Measurements from ENCODE around the gene MIOX.

The MIOX gene

DNA sequence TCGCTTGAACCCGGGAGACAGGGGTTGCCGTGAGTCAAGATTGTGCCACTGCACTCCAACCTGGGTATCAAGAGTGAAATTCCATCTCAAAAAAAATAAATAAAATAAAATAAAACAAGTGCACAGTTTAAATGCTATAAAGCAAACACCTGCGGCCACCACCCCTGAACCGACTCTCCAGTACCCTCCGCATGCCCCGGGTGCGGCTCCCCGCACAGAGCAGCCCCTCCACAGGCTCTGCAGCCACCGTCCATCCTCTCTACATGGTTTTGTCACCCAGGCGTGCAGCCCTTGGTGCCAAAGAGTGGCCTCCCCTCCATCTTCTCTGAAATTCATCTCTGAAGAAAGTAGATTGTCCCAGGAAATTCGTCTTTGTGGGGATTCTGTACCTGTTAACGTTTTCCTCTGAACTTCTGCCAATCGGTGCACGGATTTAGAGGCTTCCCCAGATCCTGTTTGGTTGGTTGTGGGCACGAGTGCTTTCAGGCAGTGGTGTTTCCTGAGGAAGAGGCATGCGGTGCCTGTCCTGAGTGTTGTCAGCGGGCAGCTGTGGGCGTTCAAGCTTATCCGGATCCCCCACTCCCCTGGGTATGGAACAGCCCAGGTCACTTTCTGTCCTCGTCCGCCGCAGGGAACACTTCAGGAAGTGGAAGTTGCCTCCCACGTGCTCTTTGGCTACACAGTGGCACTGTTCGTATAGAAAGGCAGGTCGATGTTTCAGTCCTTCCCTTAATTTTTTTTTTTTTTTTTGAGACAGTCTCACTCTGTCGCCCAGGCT lies 4.1 kb downstream of the MIOX start:
- DNase-seq = no peak

DNA sequence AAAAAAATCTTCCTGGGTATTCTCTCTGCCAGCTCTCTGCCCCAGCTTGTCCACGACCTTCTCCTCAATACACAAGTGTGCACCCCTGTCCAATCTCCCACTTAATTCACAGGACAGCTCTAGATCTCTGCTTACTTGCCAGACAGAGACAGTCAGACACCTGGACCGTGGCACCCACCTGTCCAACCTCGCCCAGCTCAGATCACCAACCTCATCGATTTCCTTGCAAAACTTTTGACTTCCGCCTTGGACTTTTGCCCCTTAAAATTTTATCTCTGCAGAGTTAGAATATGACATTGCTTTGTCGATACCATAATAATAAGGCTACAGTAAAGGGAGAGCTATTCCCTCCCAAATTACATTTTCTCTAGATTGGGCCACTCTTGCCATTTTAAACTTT lies 10.4 kb downstream of the MIOX start:
- DNase-seq = no peak

DNA sequence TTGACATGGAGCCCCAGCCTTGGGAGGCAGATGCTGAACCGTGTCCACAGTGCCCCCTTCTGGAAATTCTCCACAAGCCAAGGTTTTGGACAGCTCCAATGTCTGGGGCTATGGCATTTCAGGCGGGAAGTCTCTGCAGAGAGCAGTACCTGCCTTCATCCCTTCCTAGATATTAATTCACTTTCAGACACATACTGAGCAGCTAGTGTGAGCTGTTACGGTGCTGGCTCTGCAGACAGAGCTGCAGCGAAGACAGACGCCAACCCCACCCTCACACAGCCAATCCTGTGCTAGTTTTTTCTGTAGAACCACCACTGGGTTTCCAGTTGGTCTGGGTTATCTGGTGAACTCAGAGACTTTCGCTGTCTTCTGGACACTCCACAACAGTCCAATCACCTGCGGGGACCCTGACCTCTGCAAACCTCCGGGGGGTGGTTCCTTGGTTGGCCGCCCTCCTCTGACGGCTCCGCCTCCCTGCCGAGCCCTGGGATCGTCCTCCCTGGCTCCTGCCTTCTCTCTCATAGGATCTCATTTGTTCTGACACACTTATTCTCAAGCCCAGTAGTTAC lies 11.7 kb downstream of the MIOX start:
- DNase-seq = peak; percentile 65

DNA sequence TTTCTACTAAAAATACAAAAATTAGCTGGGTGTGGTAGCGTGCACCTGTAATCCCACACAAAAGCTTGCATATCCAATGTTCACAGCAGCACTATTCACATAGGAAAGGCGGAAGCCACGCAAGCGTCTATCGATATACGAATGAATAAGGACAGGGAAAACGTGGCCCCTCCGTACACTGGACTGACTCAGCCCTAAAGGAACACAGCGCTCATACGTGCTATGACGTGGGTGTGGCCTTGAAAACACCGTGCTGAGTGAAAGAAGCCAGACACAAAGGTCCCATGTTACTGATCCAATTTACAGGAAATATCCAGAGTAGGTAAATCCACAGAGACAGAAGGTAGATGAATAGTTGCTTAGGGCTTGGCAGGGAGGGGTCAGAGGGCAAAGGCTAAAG lies 13.8 kb downstream of the MIOX start:
- DNase-seq = no peak

DNA sequence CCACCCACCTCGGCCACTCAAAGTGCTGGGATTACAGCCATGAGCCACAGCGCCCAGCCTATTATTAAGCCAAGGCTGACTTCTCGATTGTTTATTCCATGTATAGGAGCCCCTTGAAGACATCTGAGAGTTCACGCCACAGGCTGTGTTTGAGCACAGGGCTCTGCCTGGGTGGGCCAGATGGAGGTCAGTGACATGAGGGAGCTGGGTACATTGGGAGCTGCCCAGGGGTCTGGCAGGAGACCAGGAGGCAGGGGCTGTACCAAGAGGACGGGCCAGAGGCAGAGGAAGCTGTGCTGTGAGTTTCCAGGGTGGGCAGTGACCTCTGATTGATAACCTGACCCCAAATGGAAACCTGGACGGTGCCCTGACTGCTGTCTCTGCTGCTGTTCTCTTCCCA lies 15.4 kb downstream of the MIOX start:
- DNase-seq = no peak

DNA sequence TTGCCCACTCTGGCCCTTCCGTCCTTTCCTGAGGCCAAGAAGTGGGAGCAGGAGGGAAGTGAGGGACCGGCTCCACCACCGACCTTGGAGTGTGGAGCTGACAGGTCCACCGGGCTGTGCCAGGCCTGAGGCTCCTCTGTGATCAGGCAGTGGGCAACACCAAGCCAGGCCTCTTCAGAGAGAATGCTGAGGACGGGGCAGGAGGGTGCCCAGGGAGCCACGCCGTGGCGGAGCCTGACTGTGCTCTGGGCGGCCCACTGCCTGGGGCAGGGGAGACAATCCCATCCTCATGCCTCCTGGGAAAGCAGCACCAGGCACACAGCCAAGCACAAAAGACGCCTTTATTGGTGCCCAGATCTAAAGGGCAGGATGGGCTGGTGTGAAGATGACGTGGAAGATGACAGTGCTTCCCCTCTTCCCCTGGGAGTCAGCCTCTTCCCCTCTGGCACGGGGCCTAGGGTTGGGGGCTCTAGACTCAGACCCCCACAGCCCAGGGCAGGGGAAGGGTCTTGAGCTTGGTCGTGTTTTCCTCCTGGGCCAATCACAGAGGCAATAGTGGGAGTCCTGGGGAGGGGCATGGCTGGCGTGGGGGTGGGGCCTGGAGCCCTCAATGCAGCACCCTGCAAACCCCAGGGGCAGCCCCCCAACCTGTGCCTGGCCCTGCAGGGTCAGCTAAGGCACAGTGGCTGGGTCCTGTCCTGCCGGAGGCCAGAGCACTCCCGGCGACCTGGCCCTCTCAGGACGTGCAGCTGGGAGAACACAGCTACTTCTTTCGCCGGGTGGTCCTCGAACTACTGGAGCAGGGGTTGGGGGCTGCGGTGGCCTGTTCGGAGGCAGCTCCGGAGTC lies 16.2 kb downstream of the MIOX start:
- DNase-seq = no peak

DNA sequence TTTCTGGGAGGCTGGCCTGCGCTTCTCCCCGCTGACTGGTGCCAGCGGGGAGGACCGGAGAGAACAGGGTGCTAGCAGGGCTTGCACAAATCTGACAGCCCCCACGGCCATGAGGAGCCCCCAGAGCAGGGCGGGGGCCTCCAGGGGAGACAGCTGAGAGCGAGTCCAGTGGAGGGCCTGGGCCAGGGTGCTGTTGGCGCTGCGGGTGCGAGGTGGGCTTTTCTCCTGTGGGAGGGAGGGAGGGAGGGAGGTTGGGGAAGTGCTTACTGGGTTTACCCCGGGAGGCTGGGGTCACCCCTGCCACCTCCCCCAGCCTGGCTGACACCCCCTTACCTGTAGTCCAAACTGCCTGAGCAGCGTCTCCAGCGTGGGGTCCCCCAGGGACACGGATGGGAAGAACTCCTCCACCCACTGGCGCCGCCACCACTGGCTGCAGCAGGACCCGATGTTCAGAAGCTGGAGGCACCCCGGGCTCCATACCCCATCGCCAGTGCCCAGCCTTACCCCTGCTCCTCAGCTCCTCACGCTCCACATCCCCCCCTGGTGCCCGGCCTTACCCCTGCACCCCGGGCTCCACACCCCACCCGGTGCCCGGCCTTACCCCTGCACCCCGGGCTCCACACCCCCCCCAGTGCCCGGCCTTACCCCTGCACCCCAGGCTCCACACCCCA lies 17.0 kb downstream of the MIOX start:
- no peak for DNase-seq

DNA sequence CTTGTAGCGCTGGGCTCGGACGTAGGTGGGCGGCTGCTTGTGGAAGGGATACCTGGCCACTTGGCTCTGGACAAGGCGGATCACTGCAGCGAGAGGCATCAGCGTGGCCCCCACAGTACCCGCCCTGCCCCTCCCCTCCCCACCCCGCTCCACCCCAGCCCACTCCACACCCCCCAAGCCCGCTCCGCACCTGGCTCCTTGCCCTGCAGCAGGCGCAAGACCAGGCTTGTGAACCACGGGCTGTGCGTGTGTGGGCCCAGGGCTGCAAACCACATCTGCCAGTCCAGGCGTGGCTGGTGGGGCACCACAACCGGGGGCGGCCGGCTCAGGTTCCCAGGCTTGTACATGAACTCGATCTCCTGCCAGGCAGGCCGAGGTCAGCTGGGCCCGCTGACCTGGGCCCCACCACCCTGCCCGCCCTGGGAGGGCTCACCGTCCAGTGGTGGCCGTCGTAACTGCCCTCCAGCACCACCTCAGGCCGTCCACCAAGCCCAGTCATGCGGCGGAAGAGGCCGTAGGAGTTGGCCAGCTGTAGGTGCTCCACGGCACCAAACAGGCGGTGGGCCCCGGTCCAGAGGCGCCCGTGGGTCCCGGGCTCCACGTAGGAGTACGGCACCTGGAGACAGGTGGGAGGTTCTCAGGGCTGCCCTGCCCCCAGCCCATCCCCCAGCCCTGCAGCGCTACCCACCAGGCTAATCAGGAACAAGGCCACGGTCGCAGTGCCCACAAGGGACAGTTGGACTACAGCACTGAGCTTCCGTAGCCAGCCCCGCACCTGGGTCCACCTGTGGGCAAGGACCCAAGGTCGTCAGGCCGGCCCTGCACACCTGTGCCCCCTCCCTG lies 17.9 kb downstream of the MIOX start:
- no peak for DNase-seq

DNA sequence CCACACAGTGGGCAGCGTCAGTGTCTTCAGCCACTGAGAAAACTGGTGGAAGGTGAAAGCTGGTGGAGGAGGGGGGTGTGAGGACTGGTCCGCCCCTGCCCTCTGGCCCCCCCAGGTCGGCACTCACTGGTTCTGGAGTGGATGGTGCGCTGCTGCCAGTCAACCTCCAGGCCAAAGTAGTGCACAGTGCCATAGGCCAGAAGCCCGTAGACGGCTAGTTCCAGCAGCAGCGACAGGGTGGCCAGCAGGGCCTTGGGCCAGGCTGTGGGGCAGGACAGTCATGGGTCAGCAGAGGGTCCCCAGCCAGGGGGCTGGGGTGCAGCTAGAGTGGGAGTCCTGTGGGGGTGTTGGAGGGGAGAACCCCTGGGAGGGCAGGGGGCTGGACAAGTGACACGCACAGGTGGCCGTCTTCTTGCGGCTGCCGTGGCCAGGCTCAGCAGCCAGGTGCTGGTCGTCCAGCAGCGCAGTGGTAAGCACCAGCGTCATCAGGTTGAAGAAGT lies 18.7 kb downstream of the MIOX start:
- DNase-seq = no peak

DNA sequence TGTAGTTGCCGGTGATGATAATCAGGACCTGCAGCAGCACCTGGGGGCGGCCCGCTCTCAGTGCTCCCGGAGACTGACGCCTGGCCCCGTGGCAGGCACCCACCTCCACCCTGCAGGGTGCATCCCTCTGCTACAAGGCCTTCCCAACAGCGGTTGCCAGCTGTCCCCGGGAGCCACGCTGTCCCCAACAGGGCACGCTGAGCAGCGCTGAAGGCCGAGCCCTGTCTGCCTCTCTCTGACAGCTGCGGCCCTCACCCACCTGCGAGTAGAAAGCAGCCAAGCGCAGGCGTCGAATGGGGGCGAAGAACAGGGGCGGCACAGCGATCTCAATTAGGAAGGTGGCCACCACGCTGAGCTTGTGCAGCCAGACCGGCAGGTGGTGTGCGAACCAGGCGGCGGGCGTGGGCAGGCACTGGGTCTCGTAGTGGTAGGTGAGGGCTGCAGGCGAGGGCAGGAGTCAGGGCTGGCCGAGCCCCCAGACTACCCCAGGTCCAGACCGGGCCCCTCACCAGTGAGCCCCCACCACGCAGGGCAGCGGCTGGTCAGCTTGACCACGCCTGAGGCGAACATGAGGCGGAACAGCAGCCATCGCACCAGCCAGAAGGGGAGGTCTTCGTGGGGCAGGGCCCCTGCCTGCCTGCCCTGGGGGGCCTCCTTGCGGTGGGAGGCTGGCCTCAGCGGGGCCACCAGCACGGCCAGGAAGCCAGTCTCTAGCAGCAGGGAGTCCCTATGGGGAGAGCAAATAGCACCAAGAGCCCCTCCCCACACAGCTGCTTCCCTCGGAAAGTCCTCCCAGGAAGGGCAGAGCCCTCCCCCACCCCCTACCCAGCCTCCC lies 19.3 kb downstream of the MIOX start:
- no peak for DNase-seq

DNA sequence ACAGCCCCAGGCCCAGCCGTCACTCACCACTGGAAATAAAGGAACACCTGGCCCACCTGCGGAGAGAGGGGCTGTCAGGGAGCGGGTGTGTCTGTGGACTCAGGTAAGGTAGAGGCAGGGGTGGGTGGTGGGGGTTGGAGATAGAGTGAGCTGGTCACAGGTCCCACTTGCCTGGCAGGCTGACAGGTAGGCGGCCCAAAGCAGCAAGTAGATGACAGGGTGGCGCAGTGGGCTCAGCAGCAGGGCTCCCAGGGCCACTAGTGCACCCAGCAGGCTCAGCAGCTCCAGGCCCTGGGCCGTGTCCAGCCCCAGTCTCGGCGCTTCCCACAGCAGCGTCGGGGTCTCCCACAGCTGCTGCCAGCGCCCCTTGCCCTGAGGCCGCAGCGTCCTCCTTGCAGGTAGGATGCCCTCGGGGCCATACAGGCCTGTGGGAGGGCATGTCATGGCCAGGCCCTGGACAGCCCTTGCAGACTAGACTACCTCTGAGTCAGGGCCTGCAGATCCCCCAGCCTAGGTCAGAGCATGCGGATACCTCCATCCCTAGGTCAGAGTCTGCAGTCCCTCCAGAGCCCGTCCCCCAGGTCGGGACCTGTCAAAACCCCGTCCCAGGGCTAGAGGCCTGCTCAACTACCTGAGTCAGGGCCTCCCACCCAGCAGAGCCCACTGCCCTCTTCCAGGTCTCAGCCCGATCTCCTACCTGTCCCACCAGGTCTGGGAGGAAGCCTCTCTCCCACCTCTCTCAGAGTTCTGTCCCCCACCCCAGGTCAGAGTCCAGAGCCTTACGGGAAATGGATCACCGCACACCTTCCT lies 20.2 kb downstream of the MIOX start:
- no peak for DNase-seq

DNA sequence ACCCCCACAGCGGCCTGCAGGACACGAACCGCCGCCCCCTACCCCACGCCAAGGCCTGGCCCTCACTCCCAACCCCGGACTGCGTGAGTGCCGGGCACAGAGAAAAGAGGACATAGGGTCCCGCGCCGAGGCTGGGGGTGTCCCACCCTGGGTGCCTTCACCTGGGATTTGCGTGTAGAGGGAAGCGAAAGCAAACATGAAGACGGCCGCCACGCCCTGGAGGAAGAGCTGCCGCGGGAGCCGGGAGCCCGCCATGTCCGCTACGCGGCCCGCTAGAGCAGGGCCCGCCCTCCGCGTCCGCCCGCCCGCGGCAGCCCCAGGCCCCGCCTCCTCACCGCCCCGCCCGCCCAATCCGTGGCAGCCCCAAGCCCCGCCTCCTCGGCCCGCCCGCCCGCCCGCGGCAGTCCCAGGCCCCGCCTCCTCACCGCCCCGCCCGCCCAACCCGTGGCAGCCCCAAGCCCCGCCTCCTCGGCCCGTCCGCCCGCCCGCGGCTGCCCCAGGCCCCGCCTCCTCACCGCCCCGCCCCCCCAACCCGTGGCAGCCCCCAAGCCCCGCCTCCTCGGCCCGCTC lies 20.8 kb downstream of the MIOX start, which contains the start of gene LMF2:
TSS of gene LMF2 (minus strand) at position 282 of the 570 bp plus-strand sequence. CDS start at position 255, 27 bp downstream.
- peak; percentile 92 for DNase-seq

DNA sequence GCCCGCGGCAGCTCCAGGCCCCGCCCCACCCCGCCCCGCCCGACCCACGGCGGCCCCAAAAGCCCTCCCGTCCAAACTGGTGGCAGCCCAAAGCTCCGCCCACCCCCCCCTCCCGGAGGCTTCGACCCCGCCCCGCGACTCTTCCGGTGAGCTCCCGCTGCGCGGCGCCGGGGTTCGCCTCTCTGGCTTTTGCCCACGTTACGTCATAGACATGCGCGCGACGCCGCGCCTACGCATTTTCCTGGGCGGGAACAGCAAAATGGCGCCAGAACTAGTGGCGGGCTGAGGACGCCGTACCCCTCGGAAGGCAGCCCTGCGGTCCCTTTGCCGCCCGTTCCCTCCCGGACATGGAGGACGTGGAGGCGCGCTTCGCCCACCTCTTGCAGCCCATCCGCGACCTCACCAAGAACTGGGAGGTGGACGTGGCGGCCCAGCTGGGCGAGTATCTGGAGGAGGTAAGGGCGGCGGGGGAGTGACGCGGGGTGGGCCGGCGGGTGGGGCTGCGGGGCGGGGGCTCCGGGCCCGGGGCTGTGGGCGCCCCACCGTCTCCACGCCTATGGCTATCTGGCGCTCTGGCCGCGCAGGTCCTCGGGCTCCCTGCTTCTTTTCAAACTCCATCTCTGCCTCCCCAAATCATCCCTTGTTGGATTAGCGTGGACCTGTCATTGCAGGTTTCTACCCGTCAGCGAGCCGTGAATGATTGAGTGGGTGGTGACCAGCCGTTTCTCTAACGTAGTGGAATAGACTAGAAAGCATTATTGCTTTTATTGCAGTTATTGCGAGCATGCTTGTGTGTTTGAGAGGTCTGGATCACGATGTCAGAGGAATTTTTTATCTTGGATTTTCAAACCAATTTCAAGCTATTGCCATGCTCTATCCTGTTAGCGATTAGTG lies 21.6 kb downstream of the MIOX start, which contains the start of gene NCAPH2:
TSS of gene NCAPH2 (plus strand) at position 234 of the 894 bp plus-strand sequence. CDS start at position 348, 114 bp downstream.
- peak; percentile 98 for DNase-seq

DNA sequence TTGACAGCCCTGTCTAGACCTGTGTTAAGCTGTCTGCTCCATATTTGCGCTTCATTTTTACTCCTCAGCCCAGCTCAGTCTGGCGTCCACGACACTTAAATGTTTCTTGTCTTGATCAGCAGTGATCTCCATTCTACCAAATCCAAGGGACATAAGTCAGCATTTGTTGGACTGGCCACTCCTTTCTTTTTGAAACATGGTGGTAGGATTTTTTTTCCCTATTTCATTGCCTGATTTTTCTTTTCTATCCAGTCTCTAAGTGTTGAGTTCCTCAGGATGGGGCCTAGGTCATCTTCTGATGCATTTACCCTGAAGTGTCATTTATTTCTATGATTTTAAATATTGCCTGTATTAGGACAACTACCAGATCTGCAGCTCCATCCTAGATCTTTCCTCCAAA lies 22.2 kb downstream of the MIOX start:
- no peak for DNase-seq

DNA sequence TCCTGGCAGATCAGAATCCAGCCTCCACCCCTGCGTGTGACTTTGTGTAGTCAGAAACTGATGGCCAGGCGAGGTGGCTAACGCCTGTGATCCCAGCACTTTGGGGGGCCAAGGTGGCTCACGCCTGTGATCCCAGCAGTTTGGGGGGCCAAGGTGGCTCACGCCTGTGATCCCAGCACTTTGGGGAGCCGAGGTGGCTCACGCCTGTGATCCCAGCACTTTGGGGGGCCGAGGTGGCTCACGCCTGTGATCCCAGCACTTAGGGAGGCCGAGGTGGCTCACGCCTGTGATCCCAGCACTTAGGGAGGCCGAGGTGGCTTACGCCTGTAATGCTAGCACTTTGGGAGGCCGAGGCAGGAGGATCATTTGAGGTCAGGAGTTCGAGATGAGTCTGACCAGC lies 26.5 kb downstream of the MIOX start:
- no peak for DNase-seq

DNA sequence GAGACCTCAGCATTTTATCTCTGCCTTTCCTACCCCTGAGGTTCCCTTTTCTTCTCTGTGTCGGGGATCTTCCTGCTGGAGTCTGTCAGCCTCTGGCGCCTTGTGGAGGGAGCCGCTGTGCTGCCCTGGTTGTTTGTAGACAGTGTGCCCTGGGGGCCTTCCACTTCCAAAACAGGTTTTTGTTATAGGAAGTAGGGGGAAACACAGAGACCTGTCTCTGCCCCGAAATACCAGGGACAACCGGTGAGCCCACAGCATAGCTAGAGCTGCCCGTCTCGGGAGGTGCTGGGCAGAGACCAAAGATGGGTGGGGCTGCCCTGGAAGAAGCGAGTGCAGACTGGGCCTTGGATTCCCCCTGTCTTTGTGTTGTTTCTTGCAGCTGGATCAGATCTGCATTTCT lies 29.4 kb downstream of the MIOX start:
- no peak for DNase-seq

DNA sequence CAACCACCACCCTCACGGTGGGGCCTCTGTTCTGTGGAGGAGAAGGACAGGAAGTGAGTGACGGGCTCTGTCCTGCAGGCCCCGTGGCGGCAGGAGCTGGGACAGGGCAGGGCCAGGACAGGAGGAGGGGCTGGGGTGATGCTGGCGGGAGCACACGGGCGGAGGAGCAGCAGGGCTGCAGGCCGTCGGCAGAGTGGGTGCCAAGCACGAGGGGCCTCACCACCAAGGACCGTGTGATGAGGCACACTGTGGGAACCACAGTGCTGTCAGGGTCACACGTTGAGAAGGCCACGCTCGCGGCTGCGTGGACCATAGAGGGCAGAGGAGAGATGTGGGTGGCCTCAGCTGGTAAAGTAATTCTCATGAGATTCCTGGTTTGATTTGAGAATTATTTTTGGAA lies 30.2 kb downstream of the MIOX start:
- no peak for DNase-seq

DNA sequence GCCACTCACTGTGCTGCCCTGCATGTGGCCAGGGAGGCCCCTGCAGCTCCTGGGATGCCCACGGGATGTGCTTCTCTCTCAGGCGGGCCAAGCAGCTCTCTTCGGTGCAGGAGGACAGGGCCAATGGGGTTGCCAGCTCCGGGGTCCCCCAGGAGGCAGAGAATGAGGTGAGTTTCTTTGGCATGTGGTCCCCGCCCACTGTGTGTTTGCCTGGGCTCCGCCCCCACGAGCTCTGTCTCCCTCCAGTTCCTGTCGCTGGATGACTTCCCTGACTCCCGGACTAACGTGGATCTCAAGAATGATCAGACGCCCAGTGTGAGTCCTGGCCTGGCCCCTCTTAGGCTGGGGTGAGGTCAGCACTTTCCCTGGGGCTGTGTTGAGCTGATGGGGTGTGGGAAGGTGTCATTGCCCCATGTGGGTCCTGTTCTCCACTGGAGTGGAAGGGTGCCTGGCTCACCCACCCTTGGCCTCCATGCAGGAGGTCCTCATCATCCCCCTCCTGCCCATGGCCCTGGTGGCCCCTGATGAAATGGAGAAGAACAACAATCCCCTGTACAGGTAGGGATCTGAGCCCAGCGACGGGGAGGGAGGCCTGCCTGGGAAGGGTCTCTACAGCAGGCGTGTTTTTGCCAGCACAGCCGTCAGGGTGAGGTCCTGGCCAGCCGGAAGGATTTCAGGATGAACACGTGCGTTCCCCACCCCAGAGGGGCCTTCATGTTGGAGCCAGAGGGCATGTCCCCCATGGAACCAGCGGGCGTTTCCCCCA lies 31.0 kb downstream of the MIOX start:
- DNase-seq = no peak

Measured in activated T-cell treated with anti-CD3 and anti-CD28 coated beads for 4 hours (primary cell).